Muscle of leg (tissue), 11 donors: ENCODE results near the gene GMDS. TPM values are rescaled to one million over a fixed set of nuclear protein-coding genes. Genes with fewer than 3 reads are reported as not detected.

Experiments
- DNase-seq: peaks from one replicate; pipeline ENCODE4 v3.0.0; 2013
- H3K27ac ChIP-seq: one replicate; pipeline ENCODE4 v1.5.1; 2013; ENCODE audit warnings: mild to moderate bottlenecking, low read length, control low read depth
- H3K27me3 ChIP-seq: one replicate; pipeline ENCODE4 v1.6.1; 2013; ENCODE audit warnings: low read length; ENCODE audit not compliant: control insufficient read depth, insufficient read depth
- H3K36me3 ChIP-seq: one replicate; pipeline ENCODE4 v1.6.1; 2013; ENCODE audit warnings: low read length; ENCODE audit not compliant: control insufficient read depth, insufficient read depth
- H3K4me1 ChIP-seq: one replicate; pipeline ENCODE4 v1.6.1; 2013; ENCODE audit warnings: low read length; ENCODE audit not compliant: control insufficient read depth, insufficient read depth
- H3K4me3 ChIP-seq: one replicate; pipeline ENCODE4 v1.5.1; 2013; ENCODE audit warnings: low read length, control low read depth
- H3K9me3 ChIP-seq: replicated peaks from 2 replicates; pipeline ENCODE4 v1.6.1; 2013; ENCODE audit warnings: low read depth, low read length; ENCODE audit not compliant: control insufficient read depth
- WGBS: methylation state at CpG from one replicate; pipeline ENCODE4 v1.1.5; 2013; ENCODE audit warnings: missing lambda C conversion rate; ENCODE audit not compliant: insufficient coverage; 5-methylcytosine and 5-hydroxymethylcytosine counted together
- polyA plus RNA-seq, 8 donors: library from polyadenylated mRNA; unstranded; fragments of 120-200 nt; gene quantifications; one replicate each; pipeline versions ENCODE4 v1.2.1 to v1.2.3, GENCODE V29; 2013; ENCODE audit warnings: inconsistent platforms in 1 of 8, low replicate concordance in 1 of 8; ENCODE audit not compliant: insufficient read length in 8 of 8, insufficient read depth in 1 of 8
- total RNA-seq: library from RNA; stranded (reverse); fragments of 120-200 nt; gene quantifications from one replicate; pipeline ENCODE4 v1.2.4, GENCODE V29; 2013

The GMDS gene
- total and polyA plus RNA-seq, 9 donors = 3.9 to 17.0 (median 11.9) TPM

- WGBS = 83% methylated on average over 9 of the region's 9 CpGs
These were observed 500.9 kb downstream of the GMDS start for GRCh38 chr6:1744543-1744942.

GRCh38 chr6:1739680-1740079 is 505.7 kb downstream of the GMDS start:
- no CpG with 5 or more reads among the region's 2 CpGs for WGBS
- no peak overlapping the region for H3K4me3 ChIP-seq
- no peaks in the 10 kb centered on the region for H3K36me3 ChIP-seq
- DNase-seq = no peak
- no peak overlapping the region for H3K27ac ChIP-seq
- H3K4me1 ChIP-seq = no peaks in the 10 kb centered on the region
- H3K27me3 ChIP-seq = no peaks in the 10 kb centered on the region
- no peaks in the 10 kb centered on the region for H3K9me3 ChIP-seq

More at GRCh38 chr6:1744543-1744942, 500.9 kb downstream of the GMDS start:
- Histone ChIP-seq H3K9me3 (no peaks in the 10 kb centered on the region), H3K4me1 (peaks cover 3% of the 10 kb centered on the region), H3K36me3 (no peaks in the 10 kb centered on the region), H3K27ac (no peak overlapping the region), H3K4me3 (no peak overlapping the region), H3K27me3 (no peaks in the 10 kb centered on the region)
- no peak for DNase-seq

- 81% methylated on average over 9 of the region's 9 CpGs for WGBS
- no peak for DNase-seq
- Histone ChIP-seq H3K4me1 (no peaks in the 10 kb centered on the region), H3K4me3 (no peak overlapping the region), H3K36me3 (no peaks in the 10 kb centered on the region), H3K27ac (no peak overlapping the region), H3K27me3 (no peaks in the 10 kb centered on the region), H3K9me3 (no peaks in the 10 kb centered on the region)
These were observed 506.2 kb downstream of the GMDS start for GRCh38 chr6:1739220-1739619.

GRCh38 chr6:1738558-1739081 is 506.8 kb downstream of the GMDS start:
- no peak for DNase-seq
- Histone ChIP-seq H3K4me1 (no peaks in the 10 kb centered on the region), H3K9me3 (no peaks in the 10 kb centered on the region), H3K27ac (no peak overlapping the region), H3K36me3 (no peaks in the 10 kb centered on the region), H3K27me3 (no peaks in the 10 kb centered on the region), H3K4me3 (no peak overlapping the region)
- WGBS = 42% methylated on average over 5 of the region's 6 CpGs

- Histone ChIP-seq H3K9me3 (no peaks in the 10 kb centered on the region), H3K27ac (no peak overlapping the region), H3K4me1 (no peaks in the 10 kb centered on the region), H3K36me3 (no peaks in the 10 kb centered on the region), H3K27me3 (no peaks in the 10 kb centered on the region), H3K4me3 (no peak overlapping the region)
- DNase-seq = no peak
- 100% methylated on average over 4 of the region's 6 CpGs for whole genome bisulfite sequencing
These were observed 507.7 kb downstream of the GMDS start for GRCh38 chr6:1737463-1738311.

GRCh38 chr6:1736346-1737105 is 508.9 kb downstream of the GMDS start:
- Histone ChIP-seq H3K9me3 (no peaks in the 10 kb centered on the region), H3K36me3 (no peaks in the 10 kb centered on the region), H3K4me3 (no peak overlapping the region), H3K4me1 (no peaks in the 10 kb centered on the region), H3K27ac (no peak overlapping the region), H3K27me3 (no peaks in the 10 kb centered on the region)
- DNase-seq = no peak
- WGBS = 83% methylated on average over 1 of the region's 6 CpGs

- no peaks in the 10 kb centered on the region for H3K4me1 ChIP-seq
- 83% methylated on average over 2 of the region's 6 CpGs for WGBS
- no peak overlapping the region for H3K4me3 ChIP-seq
These were observed 510.1 kb downstream of the GMDS start for GRCh38 chr6:1735239-1735803.

GRCh38 chr6:1730882-1731281 is 514.5 kb downstream of the GMDS start:
- DNase-seq = no peak
- H3K4me3 ChIP-seq = no peak overlapping the region
- H3K9me3 ChIP-seq = peaks cover 3% of the 10 kb centered on the region
- no peaks in the 10 kb centered on the region for H3K36me3 ChIP-seq
- H3K4me1 ChIP-seq = no peaks in the 10 kb centered on the region
- no CpG with 5 or more reads among the region's 3 CpGs for WGBS
- no peak overlapping the region for H3K27ac ChIP-seq
- no peaks in the 10 kb centered on the region for H3K27me3 ChIP-seq

More at GRCh38 chr6:1735239-1735803, 510.1 kb downstream of the GMDS start:
- no peak for DNase-seq
- no peak overlapping the region for H3K27ac ChIP-seq
- no peaks in the 10 kb centered on the region for H3K36me3 ChIP-seq
- no peaks in the 10 kb centered on the region for H3K27me3 ChIP-seq
- peaks cover 3% of the 10 kb centered on the region for H3K9me3 ChIP-seq

- Histone ChIP-seq H3K27ac (no peak overlapping the region), H3K27me3 (no peaks in the 10 kb centered on the region)
- 79% methylated on average over 6 of the region's 8 CpGs for WGBS
These were observed 515.7 kb downstream of the GMDS start for GRCh38 chr6:1729750-1730140.

More at GRCh38 chr6:1729750-1730140, 515.7 kb downstream of the GMDS start:
- Histone ChIP-seq H3K36me3 (no peaks in the 10 kb centered on the region), H3K9me3 (peaks cover 3% of the 10 kb centered on the region), H3K4me1 (no peaks in the 10 kb centered on the region), H3K4me3 (no peak overlapping the region)
- DNase-seq = no peak
